ENCODE results near the gene COL7A1. TPM values are rescaled to one million over a fixed set of nuclear protein-coding genes. Genes with fewer than 3 reads are reported as not detected.

COL7A1 gene
- total and polyA plus RNA-seq, 2 of the 13 experiments (the other 11 are each of a cell fraction or from before 2014, with no cell fraction given), result 2.7 to 11.7 TPM

- no peak overlapping the region for H3K27ac ChIP-seq (ENCODE audit: extremely low read length, insufficient read depth, low read length)
- no peaks in the 10 kb centered on the region for H3K9me3 ChIP-seq (ENCODE audit: low read length)
- no peaks in the 10 kb centered on the region for H4K20me1 ChIP-seq (ENCODE audit: insufficient read depth, low read length)
- H2AFZ ChIP-seq (ENCODE audit: low read length), result no peak overlapping the region
- ChIA-PET CTCF (ENCODE audit: low intra/inter-chr PET ratio, low total read pairs) (no interaction called here), POLR2A (no interaction called here)
- FAIRE-seq (no peak), DNase-seq (ENCODE audit: low spot score) (no peak), ATAC-seq (no peak)
- no peaks in the 10 kb centered on the region for H3K4me1 ChIP-seq (ENCODE audit: insufficient read depth, low read length)
- peaks cover 11 to 23% of the 10 kb centered on the region in 2 experiments; a peak in 4 of 5 replicates for H3K36me3 ChIP-seq (replicated peaks in 1 of 2; ENCODE audit: control insufficient read depth in 1 of 2, insufficient read depth in 2 of 2, low read length in 2 of 2)
- WGBS (ENCODE audit: low lambda C conversion rate), result 38% methylated on average over 1 of the region's 6 CpGs
- in situ Hi-C loops (cut with HindIII; ENCODE audit: extremely low pct_ligation_motif_present, low pct_unique_long_range_greater_than_20kb) (no loop called here), intact Hi-C loops (cut with micrococcal nuclease; ENCODE audit: unreplicated experiment) (no loop called here)
- H3K9ac ChIP-seq (ENCODE audit: insufficient read depth, low read depth, low read length), result no peak overlapping the region
- H3K4me3 ChIP-seq (replicated peaks in 1 of 3; ENCODE audit: insufficient read depth in 1 of 3, low read depth in 2 of 3, low read length in 3 of 3), result no peak overlapping the region
- H3K79me2 ChIP-seq (ENCODE audit: insufficient read depth, low read length), result no peaks in the 10 kb centered on the region
- no peak overlapping the region for H3K4me2 ChIP-seq (ENCODE audit: low read depth, low read length)
- TF ChIP-seq SMYD3 (CRISPR knock-in tag; IDR thresholded peaks at IDR 0.05), result no peak
- TF ChIP-seq ZC3H13 (CRISPR knock-in tag; IDR thresholded peaks at IDR 0.05), result 0 out of 2 replicates have a peak, but pooled peaks have one; percentile 22
- BruUV-seq (replicated peaks), result no TSS peak
- H3K27me3 ChIP-seq (ENCODE audit: control insufficient read depth in 1 of 2, insufficient read depth in 2 of 2, low read length in 2 of 2), result no peaks in the 10 kb centered on the region
These were observed 77.1 kb downstream of the COL7A1 start for GRCh38 chr3:48518069-48518468.

DNA sequence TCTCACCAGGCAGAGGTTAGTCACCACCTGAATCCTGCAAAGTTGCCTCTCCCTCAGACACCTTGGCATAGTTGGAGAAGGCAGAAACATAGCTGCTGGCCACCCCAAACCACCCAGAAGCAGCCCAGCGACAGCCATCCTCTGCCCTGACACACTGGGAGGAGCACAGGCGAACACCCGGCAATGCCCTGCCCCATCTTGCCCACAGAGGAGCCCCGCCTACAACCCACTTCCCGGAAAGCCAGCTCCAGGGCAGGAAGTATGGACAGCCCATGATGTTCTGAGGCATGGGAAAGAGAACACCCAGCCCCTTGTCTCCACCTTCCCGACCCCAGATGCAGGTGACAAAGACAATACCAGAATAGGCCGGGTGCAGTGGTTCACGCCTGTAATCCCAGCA, 78.6 kb downstream of the COL7A1 start:
- no peak for FAIRE-seq
- Histone ChIP-seq H3K9me3 (ENCODE audit: low read length) (no peaks in the 10 kb centered on the region), H3K4me2 (ENCODE audit: low read depth, low read length) (no peak overlapping the region), H2AFZ (ENCODE audit: low read length) (no peak overlapping the region), H3K9ac (ENCODE audit: insufficient read depth, low read depth, low read length) (no peak overlapping the region), H3K27ac (ENCODE audit: extremely low read length, insufficient read depth, low read length) (no peak overlapping the region), H3K27me3 (ENCODE audit: control insufficient read depth in 1 of 2, insufficient read depth in 2 of 2, low read length in 2 of 2) (no peaks in the 10 kb centered on the region), H3K79me2 (ENCODE audit: insufficient read depth, low read length) (no peaks in the 10 kb centered on the region), H4K20me1 (ENCODE audit: insufficient read depth, low read length) (no peaks in the 10 kb centered on the region), H3K4me3 (replicated peaks in 1 of 3; ENCODE audit: insufficient read depth in 1 of 3, low read depth in 2 of 3, low read length in 3 of 3) (no peak overlapping the region), H3K4me1 (ENCODE audit: insufficient read depth, low read length) (no peaks in the 10 kb centered on the region), H3K36me3 (replicated peaks in 1 of 2; ENCODE audit: control insufficient read depth in 1 of 2, insufficient read depth in 2 of 2, low read length in 2 of 2) (peaks cover 7 to 19% of the 10 kb centered on the region in 2 experiments; a peak in 4 of 5 replicates)
- TF ChIP-seq NCOR1 (IDR thresholded peaks at IDR 0.05; ENCODE audit: borderline replicate concordance, low read length), result no peak
- peak; percentile 46 for TF ChIP-seq POLR2G (IDR thresholded peaks at IDR 0.05; ENCODE audit: low read depth, low read length)
- TF ChIP-seq CEBPB (IDR thresholded peaks at IDR 0.05; ENCODE audit: borderline replicate concordance, low read depth, low read length), result no peak
- TF ChIP-seq ZNF557 (CRISPR knock-in tag; IDR thresholded peaks at IDR 0.05), result no peak
- no peak for TF ChIP-seq ELK4 (CRISPR knock-in tag; IDR thresholded peaks at IDR 0.05; ENCODE audit: borderline replicate concordance)
- 0 out of 2 replicates have a peak, but pooled peaks have one; percentile 25 for TF ChIP-seq POLR2AphosphoS5 (IDR thresholded peaks at IDR 0.05; ENCODE audit: low read depth, low read length)
- ATAC-seq, result no peak
- BruUV-seq (replicated peaks), result no TSS peak
- in situ Hi-C loops (cut with HindIII; ENCODE audit: extremely low pct_ligation_motif_present, low pct_unique_long_range_greater_than_20kb) (no loop called here), intact Hi-C loops (cut with micrococcal nuclease; ENCODE audit: unreplicated experiment) (no loop called here)
- 77% methylated on average over 5 of the region's 8 CpGs for WGBS (ENCODE audit: low lambda C conversion rate)
- ChIA-PET CTCF (ENCODE audit: low intra/inter-chr PET ratio, low total read pairs) (no interaction called here), POLR2A (no interaction called here)
- no peak for DNase-seq (ENCODE audit: low spot score)

All from HepG2 (cell line).